DOHH2 (cell line): ENCODE data around the gene DNAAF5.

Source experiments
- H3F3A ChIP-seq: fragments of 200-600 bp; sonication (generic), shearing (Covaris generic); 2 replicates; pipeline ENCODE4 v1.6.0; 2016; ENCODE audit warnings: antibody characterized with exemption, mild to moderate bottlenecking; ENCODE audit not compliant: control insufficient read depth, insufficient read depth
- H3K27ac ChIP-seq: fragments of 200-600 bp; sonication (generic); 2 replicates; pipeline ENCODE4 v1.5.1; 2014; ENCODE audit warnings: low read depth, mild to moderate bottlenecking, low read length, moderate library complexity
- H3K27me3 ChIP-seq: fragments of 200-600 bp; sonication (generic); 2 replicates; pipeline ENCODE4 v1.6.1; 2014; ENCODE audit warnings: mild to moderate bottlenecking, low read length, mixed read lengths; ENCODE audit not compliant: control insufficient read depth
- H3K36me3 ChIP-seq: fragments of 200-600 bp; sonication (generic); 2 replicates; pipeline ENCODE4 v1.6.1; 2014; ENCODE audit warnings: mild to moderate bottlenecking, low read length, moderate library complexity, mixed read lengths; ENCODE audit not compliant: control insufficient read depth
- H3K4me1 ChIP-seq: fragments of 200-600 bp; sonication (generic); 2 replicates; pipeline ENCODE4 v1.6.1; 2014; ENCODE audit warnings: mild to moderate bottlenecking, low read length, mixed read lengths; ENCODE audit not compliant: control insufficient read depth
- H3K4me2 ChIP-seq: fragments of 200-600 bp; sonication (generic); 2 replicates; pipeline ENCODE4 v1.6.0; 2014; ENCODE audit warnings: mild to moderate bottlenecking, low read length, moderate library complexity
- H3K4me3 ChIP-seq: fragments of 200-600 bp; sonication (generic); 2 replicates; pipeline ENCODE4 v1.5.1; 2014; ENCODE audit warnings: mild to moderate bottlenecking, low read length, mixed read lengths
- H3K79me2 ChIP-seq: fragments of 200-600 bp; sonication (generic); 2 replicates; pipeline ENCODE4 v1.6.1; 2014; ENCODE audit warnings: mild to moderate bottlenecking, low read length, mixed read lengths; ENCODE audit not compliant: control insufficient read depth
- H3K9me2 ChIP-seq: fragments of 200-600 bp; sonication (generic); replicated peaks from 2 replicates; pipeline ENCODE4 v1.6.1; 2014; ENCODE audit warnings: mild to moderate bottlenecking, low read length, mixed read lengths; ENCODE audit not compliant: control insufficient read depth
- H3K9me3 ChIP-seq: fragments of 200-600 bp; sonication (generic); 2 replicates; pipeline ENCODE4 v1.6.1; 2014; ENCODE audit warnings: antibody characterized with exemption, low read length, mixed read lengths; ENCODE audit not compliant: control insufficient read depth, insufficient read depth
- H4K20me1 ChIP-seq: fragments of 200-600 bp; sonication (generic); 2 replicates; pipeline ENCODE4 v1.6.0; 2014; ENCODE audit warnings: low read depth, mild to moderate bottlenecking, antibody characterized with exemption, low read length, moderate library complexity; ENCODE audit not compliant: control insufficient read depth, insufficient read depth
- CTCF ChIP-seq: fragments of 200-600 bp; sonication (generic); IDR thresholded peaks from one replicate; pipeline ENCODE4 v1.5.1; 2014; ENCODE audit warnings: antibody characterized with exemption, mild to moderate bottlenecking, low read depth, low read length; ENCODE audit not compliant: poor library complexity, severe bottlenecking
- EZH2phosphoT487 ChIP-seq: fragments of 200-600 bp; sonication (generic); IDR thresholded peaks from 2 replicates; pipeline ENCODE4 v1.6.1; 2017; ENCODE audit warnings: borderline replicate concordance, mild to moderate bottlenecking, antibody characterized with exemption, low read length, moderate library complexity, mixed read lengths

DNAAF5 gene

GRCh38 chr7:701086-701671 lies 25.3 kb upstream of the DNAAF5 start:
- TF ChIP-seq EZH2phosphoT487 (no peak), CTCF (no peak)
- Histone ChIP-seq H3F3A (no peaks in the 10 kb centered on the region), H3K9me3 (0 out of 2 replicates have a peak, but pooled peaks cover 4% of the 10 kb centered on the region), H3K36me3 (peaks cover 60% of the 10 kb centered on the region), H3K4me1 (no peaks in the 10 kb centered on the region), H3K4me3 (no peak overlapping the region), H4K20me1 (no peaks in the 10 kb centered on the region), H3K27me3 (no peaks in the 10 kb centered on the region), H3K79me2 (peaks cover 52% of the 10 kb centered on the region), H3K9me2 (no peaks in the 10 kb centered on the region), H3K4me2 (no peak overlapping the region), H3K27ac (no peak overlapping the region)

DNA sequence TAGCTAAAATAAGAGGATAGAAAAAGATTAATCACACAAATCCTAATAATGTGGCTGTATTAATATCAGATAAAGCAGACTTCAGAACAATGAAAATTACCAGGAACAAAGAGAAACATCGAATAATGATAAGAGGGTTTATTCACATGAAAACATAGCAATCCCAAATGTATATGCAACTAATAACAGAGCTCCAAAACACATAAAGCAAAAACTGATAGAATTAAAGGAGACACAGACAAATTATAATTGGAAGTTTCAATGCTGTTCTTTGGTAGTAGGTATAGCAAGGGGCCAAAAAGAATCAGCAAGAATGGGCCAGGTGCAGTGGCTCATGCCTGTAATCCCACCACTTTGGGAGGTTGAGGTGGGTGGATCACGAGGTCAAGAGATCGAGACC lies 23.4 kb upstream of the DNAAF5 start:
- Histone ChIP-seq H3K4me1 (no peaks in the 10 kb centered on the region), H3F3A (no peaks in the 10 kb centered on the region), H3K36me3 (peaks cover 55% of the 10 kb centered on the region), H3K4me2 (no peak overlapping the region), H3K9me3 (0 out of 2 replicates have a peak, but pooled peaks cover 4% of the 10 kb centered on the region), H3K27me3 (no peaks in the 10 kb centered on the region), H3K27ac (no peak overlapping the region), H4K20me1 (no peaks in the 10 kb centered on the region), H3K4me3 (no peak overlapping the region), H3K79me2 (peaks cover 66% of the 10 kb centered on the region), H3K9me2 (no peaks in the 10 kb centered on the region)
- no peak for TF ChIP-seq EZH2phosphoT487
- no peak for TF ChIP-seq CTCF

DNA sequence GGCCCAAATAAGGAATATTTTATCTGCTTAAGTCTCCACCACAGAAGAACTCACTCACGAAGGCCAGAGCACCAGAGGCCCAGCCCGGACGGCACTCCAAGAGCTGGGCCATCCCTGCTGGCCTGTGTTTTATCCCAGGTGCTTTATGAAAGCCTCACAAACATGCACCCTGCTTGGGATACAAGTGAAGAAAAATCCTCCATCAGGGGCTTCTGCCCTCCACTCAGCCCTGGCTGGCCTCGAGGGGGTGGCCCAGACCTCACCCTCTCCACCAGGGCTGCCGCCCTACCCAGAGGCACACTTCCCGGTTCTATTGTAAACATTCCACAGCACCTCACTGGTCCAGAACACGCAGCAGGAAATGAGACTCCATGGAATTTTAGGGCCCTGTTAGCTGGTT lies 19.8 kb upstream of the DNAAF5 start:
- 0 out of 2 replicates have a peak, but pooled peaks cover 4% of the 10 kb centered on the region for H3K9me3 ChIP-seq
- peaks cover 50% of the 10 kb centered on the region for H3K79me2 ChIP-seq
- H3K4me3 ChIP-seq: no peak overlapping the region

More for the DNA sequence above, 19.8 kb upstream of the DNAAF5 start:
- no peaks in the 10 kb centered on the region for H3K9me2 ChIP-seq
- H3K4me1 ChIP-seq: no peaks in the 10 kb centered on the region
- no peaks in the 10 kb centered on the region for H3F3A ChIP-seq
- H4K20me1 ChIP-seq: no peaks in the 10 kb centered on the region
- peaks cover 42% of the 10 kb centered on the region for H3K36me3 ChIP-seq
- H3K27ac ChIP-seq: no peak overlapping the region
- TF ChIP-seq EZH2phosphoT487 (no peak), CTCF (no peak)
- H3K27me3 ChIP-seq: no peaks in the 10 kb centered on the region
- H3K4me2 ChIP-seq: no peak overlapping the region
